Naive thymus-derived CD4-positive, alpha-beta T cell (primary cell): Measurements from ENCODE around the gene GK. TPM values are rescaled to one million over a fixed set of nuclear protein-coding genes. Genes with fewer than 3 reads are reported as not detected.
"Not testable (repeated sequence)": the region's sequence is repeated elsewhere in the genome, so short reads cannot be mapped to it uniquely, and the experiment has no call there.

Experiments used
- ATAC-seq: fragments of 150-1000 bp; cut with Tn5 transposase; 2 replicates; pipeline ENCODE4 v1.10.0; 2021; ENCODE audit warnings: mild to moderate bottlenecking, moderate library complexity
- CTCF ChIA-PET: fragments of 350-600 bp; sonication (Branson Sonifier 250); formaldehyde crosslinking; loops from one replicate; lab custom pipeline; 2021; ENCODE audit warnings: antibody characterized with exemption; lab: Charles Lee
- POLR2A ChIA-PET: fragments of 350-600 bp; sonication (Branson Sonifier 250); formaldehyde crosslinking; loops from one replicate; lab custom pipeline; 2021; ENCODE audit warnings: antibody characterized with exemption, inconsistent platforms; lab: Charles Lee
- DNase-seq, 9 donors: peaks; one replicate each; pipeline versions ENCODE4 v3.0.0 to v3.0.0-alpha.2; 2020 to 2022; ENCODE audit warnings: mixed read lengths in 1 of 9
- H3K27ac ChIP-seq: one replicate; pipeline ENCODE4 v1.7.0; 2013; ENCODE audit warnings: mild to moderate bottlenecking, low read depth, low read length, moderate library complexity
- H3K27me3 ChIP-seq, 2 donors: one replicate each; pipeline ENCODE4 v1.7.0; 2013; ENCODE audit warnings: low read length in 2 of 2, mild to moderate bottlenecking in 2 of 2, moderate library complexity in 2 of 2; ENCODE audit not compliant: control insufficient read depth in 2 of 2, insufficient read depth in 2 of 2
- H3K36me3 ChIP-seq, 3 experiments: 1 replicate in 2 of 3; 2 replicates in 1 of 3; pipeline ENCODE4 v1.7.0; 2013; ENCODE audit warnings: low read length in 3 of 3, mild to moderate bottlenecking in 3 of 3, moderate library complexity in 1 of 3; ENCODE audit not compliant: insufficient read depth in 3 of 3, control insufficient read depth in 2 of 3
- H3K4me1 ChIP-seq, 2 donors: one replicate each; pipeline ENCODE4 v1.7.0; 2013; ENCODE audit warnings: low read length in 2 of 2, mild to moderate bottlenecking in 2 of 2, moderate library complexity in 1 of 2; ENCODE audit not compliant: control insufficient read depth in 2 of 2, insufficient read depth in 2 of 2
- H3K4me3 ChIP-seq: 2 replicates; pipeline ENCODE4 v1.7.0; 2013; ENCODE audit warnings: mild to moderate bottlenecking, low read length
- H3K9me3 ChIP-seq, 3 experiments: 1 replicate in 2 of 3; 2 replicates in 1 of 3; pipeline ENCODE4 v1.7.0; 2013; ENCODE audit warnings: low read length in 3 of 3; ENCODE audit not compliant: control insufficient read depth in 2 of 3
- H3K27ac Mint-ChIP-seq, 9 donors: one replicate each; pipeline ENCODE4 v1.8.0; 2020 to 2022; ENCODE audit warnings: mixed read lengths in 9 of 9, mild to moderate bottlenecking in 8 of 9, moderate library complexity in 5 of 9, inconsistent platforms in 2 of 9
- H3K27me3 Mint-ChIP-seq, 5 donors: one replicate each; pipeline ENCODE4 v1.8.0; 2021 to 2022; ENCODE audit warnings: mixed read lengths in 5 of 5, mild to moderate bottlenecking in 1 of 5
- H3K36me3 Mint-ChIP-seq, 5 donors: one replicate each; pipeline ENCODE4 v1.8.0; 2020 to 2022; ENCODE audit warnings: mixed read lengths in 5 of 5, mild to moderate bottlenecking in 3 of 5, inconsistent platforms in 1 of 5
- H3K4me1 Mint-ChIP-seq, 7 donors: one replicate each; pipeline ENCODE4 v1.8.0; 2020 to 2022; ENCODE audit warnings: mixed read lengths in 7 of 7, mild to moderate bottlenecking in 3 of 7, inconsistent platforms in 1 of 7
- H3K4me3 Mint-ChIP-seq, 10 donors: one replicate each; pipeline ENCODE4 v1.8.0; 2020 to 2022; ENCODE audit warnings: mild to moderate bottlenecking in 10 of 10, mixed read lengths in 10 of 10, moderate library complexity in 6 of 10, inconsistent platforms in 2 of 10
- H3K9me3 Mint-ChIP-seq, 11 donors: one replicate each; pipeline ENCODE4 v1.8.0; 2020 to 2022; ENCODE audit warnings: mixed read lengths in 11 of 11, mild to moderate bottlenecking in 4 of 11, inconsistent platforms in 1 of 11, moderate library complexity in 1 of 11
- intact Hi-C, 2 donors: fragments of 100-400 bp; cut with micrococcal nuclease; formaldehyde crosslinking; loops; one replicate each; pipeline ENCODE4 v1.15.1; 2023
- polyA plus RNA-seq, 2 donors: library from polyadenylated mRNA; unstranded; fragments of 300-500 nt; fragmentation: Illumina TruSeq; gene quantifications; one replicate each; pipeline ENCODE4 v1.2.3, GENCODE V29; 2021
- total RNA-seq, 6 experiments: library from RNA in 5 of 6; stranded (reverse) in 5 of 6; gene quantifications; 1 replicate in 5 of 6; 2 replicates in 1 of 6; pipeline ENCODE4 v1.2.3 and lab custom pipeline; 2021 to 2026

Gene GK
- total and polyA plus RNA-seq, 7 experiments from 2014 or later, result 4.0 to 41.1 (median 5.7) TPM

DNA sequence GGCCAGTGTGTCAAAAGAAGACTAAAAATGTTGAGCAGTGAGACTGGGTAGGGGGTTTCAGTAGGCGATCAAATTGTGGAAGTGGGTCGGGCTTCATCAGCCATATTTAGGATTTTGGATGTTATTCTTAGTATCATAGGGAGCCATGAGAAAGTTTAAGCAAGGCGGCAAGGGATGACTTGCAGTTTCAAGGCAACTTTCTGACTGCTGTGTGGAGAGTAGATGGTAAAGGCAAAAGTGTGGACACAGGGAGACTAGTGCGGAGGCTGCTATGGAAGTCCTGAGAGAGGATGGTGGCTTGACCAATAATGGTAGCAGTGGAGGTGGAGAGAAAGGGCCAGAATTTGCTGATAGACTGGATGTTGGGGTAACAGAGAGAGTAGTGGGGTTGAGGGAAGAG, 15.4 kb downstream of the GK start:
- no peaks in the 10 kb centered on the region for H3K27me3 ChIP-seq
- no peak overlapping the region for H3K27ac ChIP-seq
- H3K4me1 ChIP-seq, result no peaks in the 10 kb centered on the region
- no peaks in the 10 kb centered on the region for H3K9me3 ChIP-seq
- no peaks in the 10 kb centered on the region for H3K36me3 ChIP-seq
- no peak overlapping the region for H3K4me3 ChIP-seq
- intact Hi-C loops, result no loop called here
- H3K4me1 Mint-ChIP-seq, result peaks cover 0 to 2% (median 0%) of the 10 kb centered on the region in 7 donors
- ChIA-PET POLR2A (no interaction called here), CTCF (no interaction called here)
- H3K9me3 Mint-ChIP-seq, result no peaks in the 10 kb centered on the region
- no peak for ATAC-seq
- H3K36me3 Mint-ChIP-seq, result peaks cover 5 to 24% (median 12%) of the 10 kb centered on the region in 5 donors
- no peaks in the 10 kb centered on the region for H3K27me3 Mint-ChIP-seq
- H3K27ac Mint-ChIP-seq, result peak overlapping the region in 1 of 9 donors; percentile 43
- no peak for DNase-seq
- no peak overlapping the region for H3K4me3 Mint-ChIP-seq

DNA sequence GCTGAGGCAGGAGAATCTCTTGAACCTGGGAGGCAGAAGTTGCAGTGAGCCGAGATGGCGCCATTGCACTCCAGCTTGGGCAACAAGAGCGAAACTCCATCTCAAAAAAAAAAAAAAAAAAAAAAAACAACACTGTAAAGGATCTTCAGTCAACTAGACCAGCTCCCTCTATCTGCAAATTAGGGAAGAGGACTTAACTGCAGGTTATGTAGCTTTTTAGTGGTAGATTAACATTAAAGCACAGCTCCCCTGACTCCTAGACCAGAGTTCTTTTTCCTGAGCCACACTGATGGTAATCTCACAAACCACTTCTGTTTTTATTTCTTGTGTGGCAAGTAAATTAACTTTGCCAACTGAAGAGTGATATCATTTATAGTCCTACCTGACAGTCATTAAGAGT, 18.0 kb downstream of the GK start:
- H3K4me1 ChIP-seq, H3K27me3 Mint-ChIP-seq, H3K27ac ChIP-seq, CTCF ChIA-PET, DNase-seq, H3K27me3 ChIP-seq, POLR2A ChIA-PET, H3K36me3 ChIP-seq, H3K4me3 ChIP-seq, H3K27ac Mint-ChIP-seq, H3K4me1 Mint-ChIP-seq, H3K9me3 Mint-ChIP-seq, intact Hi-C loops, H3K4me3 Mint-ChIP-seq, H3K9me3 ChIP-seq: not testable (repeated sequence)
- H3K36me3 Mint-ChIP-seq, result peaks cover 5 to 29% (median 15%) of the 10 kb centered on the region in 5 donors
- ATAC-seq, result peak; percentile 47

DNA sequence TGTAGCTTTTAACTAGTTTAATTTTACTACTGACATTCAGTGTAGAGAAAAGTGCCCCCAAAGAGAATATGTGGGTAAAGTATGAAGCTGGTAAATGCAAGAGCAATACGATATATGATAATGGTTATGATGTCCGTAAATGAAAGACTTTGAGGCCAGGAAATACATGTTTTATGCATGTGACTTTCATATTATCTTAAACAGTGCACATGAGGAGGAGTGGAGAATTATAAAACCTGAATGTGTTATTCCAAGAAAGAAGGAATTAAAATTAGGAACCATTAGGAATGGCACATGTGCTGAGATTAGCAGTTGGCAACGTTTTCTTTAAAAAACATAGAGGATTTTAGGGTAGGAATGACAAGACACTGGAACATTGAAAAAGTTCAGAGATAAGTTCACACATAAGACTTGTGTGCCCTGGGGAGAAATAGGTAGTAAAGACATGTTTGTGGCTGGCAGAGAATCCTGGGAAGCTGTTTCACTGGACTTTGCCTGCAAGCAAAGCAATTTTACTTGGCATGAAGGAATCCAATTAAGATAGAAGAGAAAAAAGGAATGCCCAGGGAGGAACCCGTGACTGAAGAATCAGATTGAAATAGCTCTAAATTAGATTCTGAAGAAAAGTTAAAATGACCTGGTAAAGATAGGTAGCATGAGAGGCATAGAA, 20.0 kb downstream of the GK start:
- POLR2A ChIA-PET, result no interaction called here

DNA sequence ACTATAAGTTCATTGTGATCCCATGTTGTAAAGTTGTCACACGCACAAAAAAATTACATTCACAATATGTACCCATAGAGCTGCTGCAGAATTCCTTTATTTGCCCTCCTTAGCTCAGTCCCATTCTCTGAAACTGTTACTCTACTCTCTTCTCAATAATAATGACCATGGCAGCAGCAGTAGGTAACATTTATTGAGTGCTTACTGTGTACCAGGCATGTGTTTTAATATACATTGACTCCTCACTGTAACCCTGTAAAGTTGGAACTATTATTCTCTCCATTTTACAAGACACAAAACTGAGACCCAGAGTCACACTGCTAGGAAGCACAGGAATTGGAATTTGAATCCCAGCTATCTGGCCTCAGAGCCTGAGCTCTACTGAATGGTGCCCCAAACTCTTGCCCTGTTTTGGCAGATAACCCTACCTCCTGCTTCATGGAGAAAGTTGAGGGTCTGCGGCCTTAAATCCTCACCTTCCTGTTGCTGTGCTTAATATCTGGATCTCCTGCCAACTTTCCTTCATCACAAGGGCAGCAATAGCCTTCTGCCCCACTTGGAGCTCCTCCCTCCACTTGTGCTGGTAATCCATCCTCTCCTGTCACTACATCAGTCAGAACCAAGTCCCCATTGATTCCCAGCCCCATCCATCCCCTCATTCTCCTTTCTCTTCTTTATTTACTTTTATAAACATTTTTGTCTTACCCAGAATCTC, 20.8 kb downstream of the GK start:
- CTCF ChIA-PET, result no interaction called here
- POLR2A ChIA-PET, result no interaction called here

More for the DNA sequence above, 20.0 kb downstream of the GK start:
- DNase-seq, result no peak
- CTCF ChIA-PET, result no interaction called here
- Histone ChIP-seq H3K4me1 (no peaks in the 10 kb centered on the region), H3K9me3 (no peaks in the 10 kb centered on the region), H3K36me3 (no peaks in the 10 kb centered on the region), H3K4me3 (no peak overlapping the region), H3K27ac (no peak overlapping the region), H3K27me3 (no peaks in the 10 kb centered on the region)
- Mint-ChIP-seq H3K4me3 (no peak overlapping the region), H3K27ac (no peak overlapping the region), H3K27me3 (no peaks in the 10 kb centered on the region), H3K9me3 (no peaks in the 10 kb centered on the region), H3K4me1 (peaks cover 0 to 5% (median 0%) of the 10 kb centered on the region in 7 donors), H3K36me3 (peaks cover 5 to 38% (median 15%) of the 10 kb centered on the region in 5 donors)
- intact Hi-C loops, result no loop called here
- no peak for ATAC-seq

DNA sequence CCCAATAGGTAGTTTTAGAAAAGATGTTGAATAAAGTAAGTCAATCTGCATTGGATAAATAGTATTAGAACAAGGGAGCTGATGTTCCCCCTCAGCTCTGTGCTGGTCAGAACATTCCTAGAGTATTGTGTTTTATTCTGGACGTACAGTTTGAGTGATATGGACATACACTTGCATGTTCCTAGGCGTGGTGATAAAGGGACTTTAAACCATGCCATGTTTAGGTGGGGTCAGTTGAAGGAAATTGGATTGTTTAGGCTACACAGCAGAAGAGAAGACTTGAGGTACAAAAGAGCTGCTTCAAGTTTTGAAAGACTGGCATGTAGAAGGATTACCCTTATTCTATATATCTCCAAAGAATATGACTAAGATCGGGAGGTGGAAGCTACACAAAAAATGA, 21.6 kb downstream of the GK start:
- Histone ChIP-seq H3K27me3 (no peaks in the 10 kb centered on the region), H3K4me3 (no peak overlapping the region), H3K36me3 (no peaks in the 10 kb centered on the region), H3K9me3 (no peaks in the 10 kb centered on the region), H3K27ac (no peak overlapping the region), H3K4me1 (no peaks in the 10 kb centered on the region)
- ChIA-PET POLR2A (no interaction called here), CTCF (no interaction called here)
- intact Hi-C loops, result no loop called here
- peaks cover 0 to 33% (median 13%) of the 10 kb centered on the region in 5 donors for H3K36me3 Mint-ChIP-seq
- peaks cover 0 to 6% (median 0%) of the 10 kb centered on the region in 7 donors for H3K4me1 Mint-ChIP-seq
- no peaks in the 10 kb centered on the region for H3K27me3 Mint-ChIP-seq
- ATAC-seq, result no peak
- H3K9me3 Mint-ChIP-seq, result no peaks in the 10 kb centered on the region
- H3K27ac Mint-ChIP-seq, result no peak overlapping the region
- H3K4me3 Mint-ChIP-seq, result no peak overlapping the region
- DNase-seq, result no peak

More for the DNA sequence above, 20.8 kb downstream of the GK start:
- H3K27me3 ChIP-seq, result no peaks in the 10 kb centered on the region
- intact Hi-C loops, result no loop called here
- Mint-ChIP-seq H3K4me3 (no peak overlapping the region), H3K4me1 (peaks cover 0 to 5% (median 0%) of the 10 kb centered on the region in 7 donors), H3K27ac (no peak overlapping the region), H3K27me3 (no peaks in the 10 kb centered on the region), H3K36me3 (peaks cover 0 to 31% (median 9%) of the 10 kb centered on the region in 5 donors), H3K9me3 (no peaks in the 10 kb centered on the region)
- no peaks in the 10 kb centered on the region for H3K4me1 ChIP-seq
- ATAC-seq (no peak), DNase-seq (no peak)
- H3K36me3 ChIP-seq, result no peaks in the 10 kb centered on the region
- H3K9me3 ChIP-seq, result no peaks in the 10 kb centered on the region
- no peak overlapping the region for H3K4me3 ChIP-seq
- H3K27ac ChIP-seq, result no peak overlapping the region

DNA sequence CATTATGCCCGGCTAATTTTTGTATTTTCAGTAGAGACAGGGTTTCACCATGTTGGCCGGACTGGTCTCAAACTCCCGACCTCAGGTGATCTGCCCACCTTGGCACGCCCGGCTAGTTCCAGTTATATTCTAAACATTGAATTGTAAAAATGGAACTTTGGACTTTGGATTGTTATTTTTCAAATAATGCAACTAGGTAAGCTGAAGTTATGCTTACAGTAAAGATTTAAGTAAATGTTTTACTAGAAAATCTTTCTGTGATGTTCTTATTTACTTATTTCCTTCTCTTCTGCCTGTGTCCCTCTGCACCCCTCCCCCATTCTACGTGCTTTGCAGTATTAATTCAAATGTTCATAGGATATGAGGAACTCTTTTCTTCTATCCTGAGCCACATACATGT, 26.1 kb downstream of the GK start:
- Mint-ChIP-seq H3K36me3 (peaks cover 0 to 24% (median 10%) of the 10 kb centered on the region in 5 donors), H3K4me3 (no peak overlapping the region), H3K27ac (no peak overlapping the region), H3K9me3 (no peaks in the 10 kb centered on the region), H3K4me1 (peaks cover 0 to 11% (median 0%) of the 10 kb centered on the region in 7 donors), H3K27me3 (no peaks in the 10 kb centered on the region)
- Histone ChIP-seq H3K27me3 (no peaks in the 10 kb centered on the region), H3K4me3 (no peak overlapping the region), H3K4me1 (no peaks in the 10 kb centered on the region), H3K36me3 (no peaks in the 10 kb centered on the region), H3K9me3 (no peaks in the 10 kb centered on the region), H3K27ac (no peak overlapping the region)
- intact Hi-C loops, result no loop called here
- POLR2A ChIA-PET, result no interaction called here
- CTCF ChIA-PET, result no interaction called here
- no peak for DNase-seq
- no peak for ATAC-seq
